Activated CD4-positive, alpha-beta T cell treated with anti-CD3 and anti-CD28 coated beads for 36 hours (primary cell): ENCODE measurements around the gene ZC3H18. TPM values are rescaled to one million over a fixed set of nuclear protein-coding genes. Genes with fewer than 3 reads are reported as not detected.
A peak's percentile ranks its signal among the peaks of the same experiment; 100 is the strongest.

Experiments used
- ATAC-seq: fragments of 200-7000 bp; cut with Tn5 transposase; one replicate; pipeline ENCODE4 v1.10.0; 2021; ENCODE audit warnings: mild to moderate bottlenecking, moderate library complexity
- CTCF ChIA-PET: fragments of 350-600 bp; sonication (Branson Sonifier 250); formaldehyde crosslinking; loops from one replicate; lab custom pipeline; 2021; ENCODE audit warnings: antibody characterized with exemption; lab: Charles Lee
- POLR2A ChIA-PET: fragments of 350-600 bp; sonication (Branson Sonifier 250); formaldehyde crosslinking; loops from one replicate; lab custom pipeline; 2021; ENCODE audit warnings: antibody characterized with exemption, inconsistent platforms; lab: Charles Lee
- DNase-seq: peaks from one replicate; pipeline ENCODE4 v3.0.0-alpha.2; 2020
- H3K27ac Mint-ChIP-seq: one replicate; pipeline ENCODE4 v1.8.0; 2021; ENCODE audit warnings: mixed read lengths
- H3K27me3 Mint-ChIP-seq: one replicate; pipeline ENCODE4 v1.8.0; 2021; ENCODE audit warnings: mixed read lengths
- H3K36me3 Mint-ChIP-seq: one replicate; pipeline ENCODE4 v1.8.0; 2021; ENCODE audit warnings: low read depth, mixed read lengths
- H3K4me1 Mint-ChIP-seq: one replicate; pipeline ENCODE4 v1.8.0; 2021; ENCODE audit warnings: mixed read lengths
- H3K4me3 Mint-ChIP-seq: one replicate; pipeline ENCODE4 v1.8.0; 2021; ENCODE audit warnings: mild to moderate bottlenecking, moderate library complexity, mixed read lengths
- H3K9me3 Mint-ChIP-seq: one replicate; pipeline ENCODE4 v1.8.0; 2021; ENCODE audit warnings: low read depth, mixed read lengths
- intact Hi-C, 2 experiments: fragments of 100-400 bp; cut with DNase I in 1 of 2; cut with micrococcal nuclease in 1 of 2; formaldehyde crosslinking; loops; one replicate each; pipeline versions ENCODE4 v1.14.2 to v1.15.1; 2022 to 2024; cut with DNase I, micrococcal nuclease
- total RNA-seq, 2 experiments: library from RNA; stranded (reverse); gene quantifications; one replicate each; pipeline ENCODE4 v1.2.3, GENCODE V29; 2021

The ZC3H18 gene
- total RNA-seq, 2 experiments from 2014 or later: 70.0 to 76.4 TPM

DNA sequence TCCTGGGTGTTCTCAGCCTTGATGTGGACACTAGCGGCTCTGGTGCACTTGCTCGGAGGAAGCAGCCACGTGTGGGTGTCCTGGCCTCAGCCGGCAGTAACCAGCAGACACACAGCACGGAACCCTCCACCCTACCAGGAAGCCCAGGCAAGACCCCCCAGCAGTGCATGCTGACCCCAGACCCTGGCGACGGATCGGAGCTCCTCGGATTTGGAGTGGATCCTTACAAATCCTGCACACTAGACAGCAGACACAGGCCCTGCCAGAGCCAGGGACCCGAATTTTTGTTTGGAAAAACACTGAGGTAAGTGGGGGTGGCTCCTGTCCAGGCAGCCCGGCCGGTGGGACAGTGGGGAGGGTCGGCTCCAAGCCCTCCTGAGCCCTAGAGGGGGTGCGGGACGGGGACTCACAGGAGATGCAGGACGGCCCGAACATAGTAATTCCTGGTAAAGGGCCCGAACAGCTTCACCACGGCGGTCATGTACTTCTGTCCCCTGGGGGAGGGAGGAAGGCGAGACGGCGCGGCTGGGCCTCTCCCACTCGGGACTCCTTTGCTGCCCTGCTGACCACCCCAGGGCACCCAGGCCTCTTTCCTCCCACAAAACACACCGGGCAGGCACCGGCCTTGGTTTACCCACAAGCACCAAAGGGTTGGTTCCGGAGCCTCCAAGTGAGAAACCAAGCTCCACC, 76.3 kb downstream of the ZC3H18 start:
- Mint-ChIP-seq H3K4me3 (no peak overlapping the region), H3K9me3 (no peaks in the 10 kb centered on the region), H3K27ac (no peak overlapping the region), H3K36me3 (peaks cover 17% of the 10 kb centered on the region), H3K4me1 (peaks cover 10% of the 10 kb centered on the region), H3K27me3 (no peaks in the 10 kb centered on the region)
- intact Hi-C loops: no loop called here
- no peak for ATAC-seq
- POLR2A ChIA-PET: interaction anchor here (0.5 kb wide), 1 partner anchor 778 kb away, joined by 3 read pairs; no protein-coding TSS in a partner anchor
- CTCF ChIA-PET: no interaction called here
- DNase-seq: no peak

DNA sequence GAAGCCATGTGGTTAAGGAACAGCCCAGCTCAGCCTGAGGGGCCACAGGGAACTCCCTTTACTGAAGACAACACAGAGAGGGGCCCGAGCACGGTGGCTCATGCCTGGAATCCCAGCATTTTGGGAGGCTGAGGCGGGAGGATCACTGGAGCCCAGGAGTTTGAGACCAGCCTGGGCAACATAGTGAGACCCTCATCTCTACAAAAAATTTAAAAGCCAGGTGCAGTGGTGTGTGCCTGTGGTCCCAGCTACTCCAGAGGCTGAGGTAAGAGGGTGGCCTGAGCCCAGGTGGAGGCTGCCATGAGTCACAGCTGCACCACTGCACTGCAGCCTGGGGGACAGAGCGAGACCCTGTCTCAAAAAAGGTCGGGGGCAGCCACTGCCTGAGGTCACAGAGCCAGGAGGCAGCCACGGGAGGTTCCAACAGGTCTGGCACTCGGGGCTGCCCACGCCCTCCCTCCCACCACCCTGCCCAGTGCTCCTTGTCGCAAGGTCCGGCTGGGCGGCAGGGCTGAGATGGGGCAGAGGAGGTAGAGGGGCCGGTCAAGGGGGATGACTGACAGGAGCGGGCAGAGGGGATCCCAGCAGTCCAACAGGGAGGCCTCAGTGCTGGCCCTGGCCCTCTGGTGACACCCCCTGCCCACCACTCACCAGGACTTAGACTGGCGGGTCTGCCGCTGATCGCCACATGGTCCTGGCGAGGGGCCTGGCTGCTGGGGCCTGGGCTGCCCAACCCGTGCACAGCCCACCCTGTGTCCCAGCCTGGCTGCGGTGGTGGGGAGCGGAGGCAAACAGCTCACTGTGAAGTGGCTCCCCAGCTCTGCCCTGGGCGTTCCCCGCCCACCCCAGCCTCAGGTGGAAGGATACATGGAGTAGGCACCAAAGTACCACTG, 77.2 kb downstream of the ZC3H18 start:
- DNase-seq (no peak), ATAC-seq (no peak)
- Mint-ChIP-seq H3K27me3 (no peaks in the 10 kb centered on the region), H3K9me3 (no peaks in the 10 kb centered on the region), H3K27ac (no peak overlapping the region), H3K4me3 (no peak overlapping the region), H3K4me1 (peaks cover 15% of the 10 kb centered on the region), H3K36me3 (peaks cover 18% of the 10 kb centered on the region)
- CTCF ChIA-PET: no interaction called here
- intact Hi-C loops: no loop called here
- POLR2A ChIA-PET: interaction anchor here (0.5 kb wide), 1 partner anchor 779 kb away, joined by 3 read pairs; no protein-coding TSS in a partner anchor

DNA sequence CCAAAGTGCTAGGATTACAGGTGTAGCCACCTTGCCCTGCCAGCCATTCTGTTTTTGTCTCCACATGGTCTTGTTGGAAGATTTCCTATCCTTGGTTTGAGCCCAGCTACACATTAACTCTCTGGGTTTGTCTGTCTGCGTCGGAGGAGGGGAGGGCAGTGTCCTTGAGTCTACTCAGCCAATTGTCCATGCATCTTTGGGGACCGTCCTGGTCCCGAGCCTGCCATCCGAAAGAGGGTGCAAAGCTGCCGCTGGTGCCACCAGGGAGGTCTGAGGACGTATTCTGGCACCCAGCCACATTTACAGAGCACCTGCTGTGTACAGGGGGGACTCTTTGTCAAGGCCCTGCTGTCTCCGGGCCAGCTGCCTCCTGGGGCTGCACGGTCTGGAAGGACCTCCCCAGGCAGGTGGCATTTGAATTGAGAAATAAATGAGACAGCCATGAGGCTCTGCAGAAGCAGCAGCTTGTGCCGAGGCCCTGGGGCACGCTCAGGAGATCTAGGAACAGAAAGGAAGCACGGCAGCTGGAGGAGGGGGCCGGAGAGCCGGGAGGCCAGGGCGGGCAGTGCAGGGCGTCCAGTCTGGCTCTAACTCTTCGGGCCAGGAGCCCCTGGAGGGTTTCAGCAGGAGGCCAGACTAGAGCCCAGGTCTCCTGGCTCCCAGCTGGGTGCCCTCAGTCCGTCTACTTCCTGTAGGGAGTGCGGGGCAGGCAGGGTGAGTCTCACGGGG, 79.2 kb downstream of the ZC3H18 start:
- ATAC-seq (no peak), DNase-seq (no peak)
- CTCF ChIA-PET: no interaction called here
- POLR2A ChIA-PET: interaction anchor here (0.8 kb wide), 1 partner anchor 13 kb away, joined by 5 read pairs; no protein-coding TSS in a partner anchor
- Mint-ChIP-seq H3K27ac (peak overlapping the region; percentile 5), H3K4me3 (peak overlapping the region; percentile 85), H3K27me3 (no peaks in the 10 kb centered on the region), H3K9me3 (no peaks in the 10 kb centered on the region), H3K36me3 (peaks cover 13% of the 10 kb centered on the region), H3K4me1 (peaks cover 15% of the 10 kb centered on the region)
- intact Hi-C loops: no loop called here

DNA sequence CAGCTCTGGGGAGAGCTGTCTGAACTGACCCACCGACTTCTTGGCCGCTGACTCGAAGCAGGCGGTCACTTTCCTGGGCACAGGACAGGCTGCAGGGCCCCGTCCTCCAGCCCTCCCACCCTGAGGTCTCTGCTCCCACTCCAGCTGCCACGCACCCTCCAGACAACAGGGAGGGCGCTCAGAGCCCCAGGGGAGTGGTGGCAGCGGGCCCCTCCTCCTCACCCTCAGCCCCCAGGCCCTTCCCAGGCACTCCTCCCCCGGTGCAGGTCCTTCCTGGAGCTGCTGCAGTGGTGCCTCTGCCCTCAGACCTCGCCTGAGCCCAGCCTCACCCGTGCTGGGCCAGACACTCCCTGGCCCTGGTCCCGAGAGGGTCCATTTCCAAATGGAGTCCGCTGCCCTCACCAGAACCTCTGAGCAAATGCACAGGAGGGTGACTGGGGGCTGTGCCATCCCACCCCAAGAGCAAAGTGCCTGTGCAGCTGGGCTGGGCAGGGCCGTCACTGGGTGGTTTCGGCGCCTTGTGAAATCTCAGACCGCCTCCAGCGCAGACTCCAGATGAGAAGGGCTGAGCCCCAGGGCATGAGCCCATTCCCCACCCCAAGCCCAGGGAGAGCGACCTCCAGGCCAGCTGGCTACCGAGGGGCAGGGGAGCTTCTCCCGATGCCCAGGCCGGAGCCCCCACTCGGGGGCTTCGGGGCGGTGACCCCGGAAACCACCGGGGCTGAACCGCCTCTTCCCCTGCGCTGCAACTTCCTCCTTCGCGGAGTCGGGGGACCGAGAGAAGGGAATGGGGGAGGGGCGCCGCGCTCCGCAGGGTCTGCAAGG, 79.9 kb downstream of the ZC3H18 start:
- DNase-seq (peak; percentile 48), ATAC-seq (no peak)
- no peaks in the 10 kb centered on the region for H3K27me3 Mint-ChIP-seq
- H3K9me3 Mint-ChIP-seq: no peaks in the 10 kb centered on the region
- ChIA-PET CTCF (no interaction called here), POLR2A (interaction anchor here (0.8 kb wide), 1 partner anchor 13 kb away, joined by 5 read pairs; no protein-coding TSS in a partner anchor)
- intact Hi-C loops: loop anchor here in 1 of 2 experiments (2.0 kb wide), 3 partner anchors 15 to 197 kb away; partner anchors contain the start of gene ZFPM1
- H3K27ac Mint-ChIP-seq: peak overlapping the region; percentile 85
- peak overlapping the region; percentile 85 for H3K4me3 Mint-ChIP-seq
- H3K4me1 Mint-ChIP-seq: peaks cover 15% of the 10 kb centered on the region
- H3K36me3 Mint-ChIP-seq: peaks cover 17% of the 10 kb centered on the region

DNA sequence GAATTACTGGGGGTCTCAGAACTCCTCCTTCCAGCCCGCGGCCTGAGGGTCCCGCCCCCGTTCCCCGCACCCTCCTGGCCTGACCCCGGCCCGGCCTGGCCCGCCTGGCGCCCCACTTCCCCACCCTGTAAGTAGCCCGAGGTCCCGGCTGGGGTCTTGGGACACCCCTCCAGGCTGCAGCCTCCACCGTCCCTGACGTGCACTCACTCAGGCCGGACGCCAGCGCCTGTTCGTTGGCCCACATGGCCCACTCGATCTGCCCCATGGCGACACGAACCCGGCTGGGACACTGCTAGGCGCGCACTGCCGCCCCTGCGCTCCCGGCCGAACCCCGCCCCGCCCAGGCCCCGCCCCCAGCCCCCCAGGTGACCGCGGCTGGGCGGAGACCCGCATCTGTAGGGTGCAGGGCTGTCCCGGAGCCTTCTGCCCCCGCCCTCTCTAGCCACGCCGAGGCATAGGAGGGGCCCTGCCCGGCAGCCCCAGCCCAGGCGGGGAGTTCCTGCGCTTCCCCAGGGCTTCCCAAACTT, 80.6 kb downstream of the ZC3H18 start, which contains the start of gene CYBA:
Gene CYBA (minus strand): TSS at position 305 of the 527 bp plus-strand sequence. CDS start 40 bp downstream, at position 265.
- DNase-seq (peak; percentile 92), ATAC-seq (peak; percentile 87)
- intact Hi-C loops: loop anchor here (1.0 to 2.0 kb wide), 17 partner anchors 12 to 542 kb away; partner anchors contain the start of genes MVD (in 2 of the 2), ZFPM1 (in 2 of the 2), CDT1 (in 1 of the 2) and CTU2 (in 1 of the 2)
- H3K36me3 Mint-ChIP-seq: peaks cover 18% of the 10 kb centered on the region
- ChIA-PET CTCF (no interaction called here), POLR2A (no interaction called here)
- H3K4me1 Mint-ChIP-seq: peaks cover 15% of the 10 kb centered on the region
- no peaks in the 10 kb centered on the region for H3K9me3 Mint-ChIP-seq
- H3K27me3 Mint-ChIP-seq: no peaks in the 10 kb centered on the region
- peak within 1 kb of the TSS; percentile 85 for H3K4me3 Mint-ChIP-seq
- peak within 1 kb of the TSS; percentile 93 for H3K27ac Mint-ChIP-seq

DNA sequence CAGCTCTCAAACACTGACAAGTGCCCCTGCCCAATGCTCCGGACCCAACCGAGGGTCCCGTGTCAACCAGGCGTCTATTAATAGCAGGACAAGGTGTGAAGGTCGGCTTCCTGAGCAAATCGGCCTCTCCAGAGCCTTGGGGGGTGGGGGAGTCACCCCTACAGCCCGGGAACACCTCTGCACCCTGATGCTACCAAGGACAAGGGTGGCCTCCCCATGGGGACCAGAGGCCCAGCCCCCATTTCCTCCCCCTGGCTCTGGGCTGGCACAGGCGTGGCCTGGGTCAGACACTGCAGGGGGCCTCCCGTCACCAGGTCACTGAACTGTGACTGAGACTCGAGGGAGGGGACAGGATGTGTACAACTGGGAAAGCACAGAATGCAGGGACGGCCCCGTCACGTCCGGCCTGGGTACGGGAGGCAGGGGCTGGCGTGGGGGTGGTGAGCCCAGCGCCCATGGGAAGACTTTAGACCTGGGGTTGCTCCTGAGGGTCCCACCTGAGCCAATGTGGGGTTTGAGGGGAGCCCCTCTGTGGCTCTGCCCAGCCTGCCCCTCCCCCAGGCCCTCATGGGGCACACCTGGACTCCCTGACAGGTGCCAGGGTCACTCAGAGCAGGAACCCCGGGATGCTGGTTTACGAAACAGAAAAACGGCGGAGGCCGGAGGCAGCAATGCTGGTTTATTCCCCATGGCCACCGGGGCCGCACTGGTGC, 81.2 kb downstream of the ZC3H18 start:
- H3K4me1 Mint-ChIP-seq: peaks cover 15% of the 10 kb centered on the region
- peak overlapping the region; percentile 85 for H3K4me3 Mint-ChIP-seq
- ChIA-PET POLR2A (no interaction called here), CTCF (no interaction called here)
- H3K27ac Mint-ChIP-seq: peak overlapping the region; percentile 93
- intact Hi-C loops: loop anchor here (1.0 to 2.0 kb wide), 17 partner anchors 12 to 542 kb away; partner anchors contain the start of genes MVD (in 2 of the 2), ZFPM1 (in 2 of the 2), CDT1 (in 1 of the 2) and CTU2 (in 1 of the 2)
- ATAC-seq (peak; percentile 92), DNase-seq (peak; percentile 92)
- H3K9me3 Mint-ChIP-seq: no peaks in the 10 kb centered on the region
- no peaks in the 10 kb centered on the region for H3K27me3 Mint-ChIP-seq
- peaks cover 18% of the 10 kb centered on the region for H3K36me3 Mint-ChIP-seq

DNA sequence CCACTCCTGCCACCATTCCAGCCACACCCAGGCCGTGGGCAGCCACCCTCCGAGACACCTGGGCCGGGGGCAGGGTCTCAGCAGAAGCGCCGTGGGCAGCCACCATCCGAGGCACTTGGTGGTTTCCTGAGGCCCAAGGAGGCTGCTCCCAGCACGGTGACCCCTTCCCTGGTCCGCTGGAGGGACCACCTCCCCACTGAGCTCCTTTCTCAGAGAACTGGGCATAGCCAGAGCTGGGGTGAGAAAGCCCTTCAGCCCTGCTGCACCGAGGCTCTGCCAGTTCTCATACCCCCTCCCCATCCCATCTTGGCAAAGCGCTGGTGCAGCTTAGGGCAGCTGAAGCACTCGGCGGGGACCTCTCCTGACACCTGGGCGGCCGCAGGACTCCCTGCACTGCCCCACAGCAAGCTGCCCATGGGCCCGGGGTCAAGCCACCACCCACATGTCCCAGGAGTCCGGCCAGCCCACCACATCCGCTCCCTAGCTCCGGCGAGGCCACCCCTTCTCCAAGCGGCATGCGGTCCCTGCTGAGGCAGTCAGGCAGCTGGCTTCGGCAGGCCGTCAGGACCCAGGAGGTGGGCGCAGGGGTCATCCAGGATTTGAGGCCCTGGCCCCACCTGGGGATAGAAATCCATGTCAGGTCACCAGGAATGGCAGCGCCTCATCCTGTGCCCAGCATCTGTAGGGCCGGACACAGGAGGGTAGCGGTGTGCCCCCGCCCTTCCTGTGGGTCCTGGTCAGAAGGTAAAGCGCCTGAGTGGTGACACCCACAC, 82.0 kb downstream of the ZC3H18 start:
- CTCF ChIA-PET: interaction anchor here (0.7 kb wide), 1 partner anchor 18 kb away, joined by 3 read pairs; no protein-coding TSS in a partner anchor
- intact Hi-C loops: loop anchor here (1.0 to 2.0 kb wide), 17 partner anchors 11 to 541 kb away; partner anchors contain the start of genes MVD (in 2 of the 2), ZFPM1 (in 2 of the 2), CDT1 (in 1 of the 2) and CTU2 (in 1 of the 2)
- Mint-ChIP-seq H3K36me3 (peaks cover 18% of the 10 kb centered on the region), H3K4me3 (no peak overlapping the region), H3K9me3 (no peaks in the 10 kb centered on the region), H3K27me3 (no peaks in the 10 kb centered on the region), H3K4me1 (peaks cover 15% of the 10 kb centered on the region), H3K27ac (peak overlapping the region; percentile 93)
- POLR2A ChIA-PET: no interaction called here
- no peak for ATAC-seq
- DNase-seq: no peak

DNA sequence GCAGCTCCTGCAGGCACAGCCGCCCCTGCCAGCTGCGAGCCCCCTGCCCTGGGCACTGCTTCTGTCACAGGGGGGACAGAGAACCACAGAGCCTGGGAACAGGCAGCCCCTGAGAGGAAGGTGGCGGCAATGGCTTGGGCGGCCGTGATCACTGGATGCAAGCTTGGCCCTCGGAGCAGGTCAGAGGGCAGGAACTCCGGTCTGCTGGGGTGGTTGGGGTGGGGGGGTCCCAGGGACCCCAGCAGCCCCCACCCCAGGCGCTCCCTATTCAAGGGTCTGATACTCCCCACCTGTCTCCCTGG, 82.5 kb downstream of the ZC3H18 start:
- Mint-ChIP-seq H3K4me3 (no peak overlapping the region), H3K9me3 (no peaks in the 10 kb centered on the region), H3K36me3 (peaks cover 18% of the 10 kb centered on the region), H3K27me3 (no peaks in the 10 kb centered on the region), H3K27ac (no peak overlapping the region), H3K4me1 (peaks cover 15% of the 10 kb centered on the region)
- CTCF ChIA-PET: no interaction called here
- DNase-seq (no peak), ATAC-seq (no peak)
- POLR2A ChIA-PET: no interaction called here
- intact Hi-C loops: no loop called here

DNA sequence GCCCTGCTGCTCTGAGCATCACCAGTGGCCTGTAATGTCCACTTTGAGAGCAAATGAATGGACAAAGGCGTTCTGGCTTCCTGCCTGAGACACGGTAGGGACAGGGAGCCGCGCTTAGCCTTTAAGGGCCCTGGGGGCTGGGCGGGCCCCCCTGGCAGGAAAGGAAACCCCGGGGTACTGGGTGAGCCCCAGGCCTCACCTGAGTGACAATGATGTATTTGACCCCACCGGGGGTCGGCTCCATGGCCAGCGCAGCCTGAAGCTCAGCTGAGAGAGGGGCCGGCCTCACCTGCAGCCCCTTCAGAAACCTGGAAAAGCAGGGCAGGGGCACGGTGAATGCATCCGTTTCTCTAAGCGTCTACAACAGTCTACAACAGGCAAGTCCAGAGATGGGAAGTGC, 82.9 kb downstream of the ZC3H18 start:
- ATAC-seq (no peak), DNase-seq (no peak)
- Mint-ChIP-seq H3K9me3 (no peaks in the 10 kb centered on the region), H3K36me3 (peaks cover 18% of the 10 kb centered on the region), H3K4me1 (peaks cover 15% of the 10 kb centered on the region), H3K4me3 (no peak overlapping the region), H3K27ac (no peak overlapping the region), H3K27me3 (no peaks in the 10 kb centered on the region)
- POLR2A ChIA-PET: no interaction called here
- intact Hi-C loops: no loop called here
- CTCF ChIA-PET: no interaction called here
